H9 (cell line): ENCODE results near the gene SELENOV. TPM values are rescaled to one million over a fixed set of nuclear protein-coding genes. Genes with fewer than 3 reads are reported as not detected.

Experiments
- DNase-seq: peaks from one replicate; pipeline ENCODE4 v3.0.0-alpha.2; 2017
- H2AFZ ChIP-seq: one replicate; pipeline ENCODE4 v1.6.1; 2013; ENCODE audit warnings: mild to moderate bottlenecking, low read length, control low read depth, moderate library complexity
- H2AK5ac ChIP-seq: 2 replicates; pipeline ENCODE4 v1.6.1; 2013; ENCODE audit warnings: low read length, control low read depth, mixed read lengths; ENCODE audit not compliant: insufficient read length
- H2BK120ac ChIP-seq: one replicate; pipeline ENCODE4 v1.6.1; 2013; ENCODE audit warnings: low read depth, mild to moderate bottlenecking, low read length, control low read depth, inconsistent platforms; ENCODE audit not compliant: poor library complexity, severe bottlenecking
- H2BK12ac ChIP-seq: 2 replicates; pipeline ENCODE4 v1.6.1; 2013; ENCODE audit warnings: low read length, control low read depth, mixed read lengths, low read depth; ENCODE audit not compliant: insufficient read length
- H2BK15ac ChIP-seq: 2 replicates; pipeline ENCODE4 v1.6.1; 2013; ENCODE audit warnings: low read depth, low read length, control low read depth
- H2BK20ac ChIP-seq: one replicate; pipeline ENCODE4 v1.6.1; 2013; ENCODE audit warnings: low read depth, mild to moderate bottlenecking, low read length, control low read depth, inconsistent platforms; ENCODE audit not compliant: poor library complexity, severe bottlenecking
- H2BK5ac ChIP-seq: 2 replicates; pipeline ENCODE4 v1.6.1; 2013; ENCODE audit warnings: low read length, control low read depth, mixed read lengths; ENCODE audit not compliant: insufficient read length
- H3K14ac ChIP-seq: 2 replicates; pipeline ENCODE4 v1.6.1; 2013; ENCODE audit warnings: low read length, control low read depth; ENCODE audit not compliant: insufficient read depth
- H3K18ac ChIP-seq: 2 replicates; pipeline ENCODE4 v1.6.1; 2013; ENCODE audit warnings: low read depth, mild to moderate bottlenecking, mixed read lengths, low read length, control low read depth; ENCODE audit not compliant: insufficient read length
- H3K23ac ChIP-seq: 2 replicates; pipeline ENCODE4 v1.6.1; 2013; ENCODE audit warnings: low read length, control low read depth, mixed read lengths, low read depth; ENCODE audit not compliant: insufficient read length
- H3K23me2 ChIP-seq: 2 replicates; pipeline ENCODE4 v1.6.1; 2013; ENCODE audit warnings: low read depth, mild to moderate bottlenecking, mixed read lengths, low read length, control low read depth; ENCODE audit not compliant: insufficient read length, poor library complexity, severe bottlenecking
- H3K27ac ChIP-seq: 2 replicates; pipeline ENCODE4 v1.5.1; 2013; ENCODE audit warnings: low read length, control low read depth, mixed read lengths, low read depth; ENCODE audit not compliant: insufficient read length
- H3K27me3 ChIP-seq: 2 replicates; pipeline ENCODE4 v1.6.1; 2013; ENCODE audit warnings: low read length, control low read depth, inconsistent platforms; ENCODE audit not compliant: insufficient read depth
- H3K4ac ChIP-seq: 2 replicates; pipeline ENCODE4 v1.6.1; 2013; ENCODE audit warnings: low read depth, mild to moderate bottlenecking, control low read depth, inconsistent platforms, low read length, moderate library complexity
- H3K4me1 ChIP-seq: 2 replicates; pipeline ENCODE4 v1.6.1; 2013; ENCODE audit warnings: low read length, control low read depth, inconsistent platforms; ENCODE audit not compliant: insufficient read depth
- H3K4me2 ChIP-seq: 2 replicates; pipeline ENCODE4 v1.6.1; 2013; ENCODE audit warnings: low read length, control low read depth, mixed read lengths; ENCODE audit not compliant: insufficient read length, insufficient read depth
- H3K56ac ChIP-seq: 2 replicates; pipeline ENCODE4 v1.6.1; 2013; ENCODE audit warnings: low read depth, mild to moderate bottlenecking, mixed read lengths, low read length, control low read depth; ENCODE audit not compliant: insufficient read length
- H3K79me1 ChIP-seq: 2 replicates; pipeline ENCODE4 v1.6.1; 2013; ENCODE audit warnings: low read depth, mild to moderate bottlenecking, moderate library complexity, low read length, control low read depth, inconsistent platforms; ENCODE audit not compliant: insufficient read depth, poor library complexity, severe bottlenecking
- H3K79me2 ChIP-seq: 2 replicates; pipeline ENCODE4 v1.6.1; 2013; ENCODE audit warnings: low read length, control low read depth, inconsistent platforms; ENCODE audit not compliant: insufficient read depth
- H3K9ac ChIP-seq: 2 replicates; pipeline ENCODE4 v1.6.1; 2013; ENCODE audit warnings: low read length, control low read depth, mixed read lengths; ENCODE audit not compliant: insufficient read length; ENCODE audit errors: extremely low read depth
- H3K9me3 ChIP-seq: one replicate; pipeline ENCODE4 v1.6.1; 2013; ENCODE audit warnings: low read depth, low read length, inconsistent platforms; ENCODE audit not compliant: control insufficient read depth
- H3T11ph ChIP-seq: one replicate; pipeline ENCODE4 v1.6.1; 2013; ENCODE audit warnings: mild to moderate bottlenecking, low read length, control low read depth, inconsistent platforms
- H4K20me1 ChIP-seq: one replicate; pipeline ENCODE4 v1.6.1; 2013; ENCODE audit not compliant: control insufficient read depth, insufficient read length, insufficient read depth
- H4K5ac ChIP-seq: 2 replicates; pipeline ENCODE4 v1.6.1; 2013; ENCODE audit warnings: low read depth, mild to moderate bottlenecking, mixed read lengths, low read length, control low read depth; ENCODE audit not compliant: insufficient read length
- H4K8ac ChIP-seq: replicated peaks from 2 replicates; pipeline ENCODE4 v1.6.1; 2013; ENCODE audit warnings: low read length, control low read depth, mixed read lengths, low read depth; ENCODE audit not compliant: insufficient read length
- H4K91ac ChIP-seq: 2 replicates; pipeline ENCODE4 v1.6.1; 2013; ENCODE audit warnings: low read depth, mild to moderate bottlenecking, moderate library complexity, mixed read lengths, low read length, control low read depth; ENCODE audit not compliant: insufficient read length
- H3K27ac Mint-ChIP-seq, 3 experiments: 2 replicates in 2 of 3; 3 replicates in 1 of 3; pipeline ENCODE4 v1.8.0; 2020 to 2021; ENCODE audit warnings: mixed read lengths in 3 of 3, mild to moderate bottlenecking in 1 of 3, moderate library complexity in 1 of 3
- H3K27me3 Mint-ChIP-seq: 2 replicates; pipeline ENCODE4 v1.8.0; 2021; ENCODE audit warnings: low read depth, mild to moderate bottlenecking, moderate library complexity, mixed read lengths
- H3K36me3 Mint-ChIP-seq, 3 experiments: 2 replicates in 2 of 3; 3 replicates in 1 of 3; pipeline ENCODE4 v1.8.0; 2020 to 2021; ENCODE audit warnings: low read depth in 3 of 3, mixed read lengths in 3 of 3; ENCODE audit not compliant: insufficient read depth in 1 of 3
- H3K4me1 Mint-ChIP-seq, 2 experiments: 2 replicates each; pipeline ENCODE4 v1.8.0; 2020; ENCODE audit warnings: mixed read lengths in 2 of 2
- H3K4me3 Mint-ChIP-seq, 2 experiments: 2 replicates in 1 of 2; 3 replicates in 1 of 2; pipeline ENCODE4 v1.8.0; 2020 to 2021; ENCODE audit warnings: mild to moderate bottlenecking in 2 of 2, mixed read lengths in 2 of 2, moderate library complexity in 1 of 2
- H3K9me3 Mint-ChIP-seq, 2 experiments: 2 replicates in 1 of 2; 3 replicates in 1 of 2; pipeline ENCODE4 v1.8.0; 2020; ENCODE audit warnings: mild to moderate bottlenecking in 2 of 2, mixed read lengths in 2 of 2, moderate library complexity in 1 of 2
- CTCF ChIP-seq: fragments of 200-600 bp; sonication (generic); conservative IDR thresholded peaks from 3 replicates; pipeline ENCODE4 v1.8.0; 2021; ENCODE audit warnings: antibody characterized with exemption, mild to moderate bottlenecking
- WGBS: extraction: QIAGEN DNeasy Blood & Tissue Kit; methylation state at CpG from one replicate; pipeline ENCODE4 v1.1.7; 2013; ENCODE audit warnings: missing lambda C conversion rate, low lambda C conversion rate, mixed read lengths; ENCODE audit not compliant: insufficient read length; ENCODE audit errors: extremely low coverage; 5-methylcytosine and 5-hydroxymethylcytosine counted together
- total RNA-seq: library from RNA; stranded (reverse); gene quantifications from 2 replicates; pipeline ENCODE4 v1.2.1, GENCODE V29; 2021

Gene SELENOV
- total RNA-seq, 1 experiment from 2014 or later = 6.9 TPM

GRCh38 chr19:39520541-39521484, 5.9 kb downstream of the SELENOV start:
- Histone ChIP-seq H3K18ac (no peak overlapping the region), H4K20me1 (no peaks in the 10 kb centered on the region), H2BK120ac (no peak overlapping the region), H2AK5ac (no peak overlapping the region), H2BK5ac (no peak overlapping the region), H3K9me3 (no peaks in the 10 kb centered on the region), H3T11ph (no peak overlapping the region), H3K4ac (no peak overlapping the region), H2BK20ac (no peak overlapping the region), H3K56ac (no peak overlapping the region), H3K27me3 (no peaks in the 10 kb centered on the region), H4K91ac (no peak overlapping the region), H3K79me1 (peaks cover 4% of the 10 kb centered on the region), H4K5ac (no peak overlapping the region), H3K4me2 (no peak overlapping the region), H2AFZ (no peak overlapping the region), H3K23ac (no peak overlapping the region), H3K23me2 (peaks cover 6% of the 10 kb centered on the region), H3K9ac (no peak overlapping the region), H3K79me2 (no peaks in the 10 kb centered on the region; the same call in 1 of the 2 replicates), H2BK15ac (no peak overlapping the region), H2BK12ac (no peak overlapping the region), H4K8ac (no peak overlapping the region), H3K4me1 (peaks cover 3% of the 10 kb centered on the region; the same call in 1 of the 2 replicates), H3K14ac (no peak overlapping the region), H3K27ac (no peak overlapping the region)
- no peak overlapping the region for H3K27ac Mint-ChIP-seq
- peaks cover 12% of the 10 kb centered on the region for H3K27me3 Mint-ChIP-seq
- no peak for TF ChIP-seq CTCF
- H3K36me3 Mint-ChIP-seq = peaks cover 15 to 31% (median 27%) of the 10 kb centered on the region in 3 experiments; a peak in 6 of 7 replicates
- no CpG with 5 or more reads among the region's 8 CpGs for WGBS
- H3K4me3 Mint-ChIP-seq = no peak overlapping the region
- H3K9me3 Mint-ChIP-seq = no peaks in the 10 kb centered on the region; a peak in 1 of 5 replicates
- peaks cover 23 to 24% of the 10 kb centered on the region in 2 experiments for H3K4me1 Mint-ChIP-seq
- no peak for DNase-seq
